ENCODE measurements around the gene PSKH1. TPM values are rescaled to one million over a fixed set of nuclear protein-coding genes. Genes with fewer than 3 reads are reported as not detected.

PSKH1 gene
- polyA plus RNA-seq, 4 donors = 13.8 to 29.2 (median 23.6) TPM

GRCh38 chr16:67885545-67885944 is 7.5 kb upstream of the PSKH1 start:
- FAIRE-seq = no peak
- no peak for DNase-seq
- Histone ChIP-seq H3K9me3 (ENCODE audit: control insufficient read depth in 2 of 2, insufficient read depth in 1 of 2, low read depth in 1 of 2, low read length in 1 of 2) (no peaks in the 10 kb centered on the region), H3K4me3 (ENCODE audit: low read depth in 1 of 3, low read length in 3 of 3) (no peak overlapping the region), H3K4me1 (ENCODE audit: control insufficient read depth in 3 of 3, insufficient read depth in 2 of 3, low read depth in 1 of 3, low read length in 2 of 3) (peaks cover 0 to 24% (median 0%) of the 10 kb centered on the region in 3 donors), H3K27me3 (ENCODE audit: control insufficient read depth in 3 of 3, insufficient read depth in 3 of 3, low read length in 3 of 3) (no peaks in the 10 kb centered on the region), H3K27ac (ENCODE audit: low read depth in 1 of 3, low read length in 2 of 3) (no peak overlapping the region), H3K36me3 (ENCODE audit: control insufficient read depth in 3 of 3, insufficient read depth in 2 of 3, low read depth in 1 of 3, low read length in 3 of 3) (peaks cover 8 to 70% (median 21%) of the 10 kb centered on the region in 3 donors)
- 94 to 98% (median 96%) methylated on average over 10 to 12 of the region's 12 CpGs for WGBS, 3 donors

GRCh38 chr16:67885976-67886375 is 7.1 kb upstream of the PSKH1 start:
- Histone ChIP-seq H3K4me1 (ENCODE audit: control insufficient read depth in 3 of 3, insufficient read depth in 2 of 3, low read depth in 1 of 3, low read length in 2 of 3) (peaks cover 0 to 24% (median 0%) of the 10 kb centered on the region in 3 donors), H3K27me3 (ENCODE audit: control insufficient read depth in 3 of 3, insufficient read depth in 3 of 3, low read length in 3 of 3) (no peaks in the 10 kb centered on the region), H3K9me3 (ENCODE audit: control insufficient read depth in 2 of 2, insufficient read depth in 1 of 2, low read depth in 1 of 2, low read length in 1 of 2) (no peaks in the 10 kb centered on the region), H3K4me3 (ENCODE audit: low read depth in 1 of 3, low read length in 3 of 3) (no peak overlapping the region), H3K27ac (ENCODE audit: low read depth in 1 of 3, low read length in 2 of 3) (no peak overlapping the region), H3K36me3 (ENCODE audit: control insufficient read depth in 3 of 3, insufficient read depth in 2 of 3, low read depth in 1 of 3, low read length in 3 of 3) (peaks cover 8 to 66% (median 18%) of the 10 kb centered on the region in 3 donors)
- WGBS, 3 donors = 94 to 97% (median 94%) methylated on average over 19 of the region's 19 CpGs
- FAIRE-seq (no peak), DNase-seq (no peak)

GRCh38 chr16:67886387-67886786 is 6.7 kb upstream of the PSKH1 start:
- no peaks in the 10 kb centered on the region for H3K9me3 ChIP-seq (ENCODE audit: control insufficient read depth in 2 of 2, insufficient read depth in 1 of 2, low read depth in 1 of 2, low read length in 1 of 2)
- no peaks in the 10 kb centered on the region for H3K27me3 ChIP-seq (ENCODE audit: control insufficient read depth in 3 of 3, insufficient read depth in 3 of 3, low read length in 3 of 3)

GRCh38 chr16:67888331-67888730 is 4.7 kb upstream of the PSKH1 start:
- no peak overlapping the region for H3K27ac ChIP-seq (ENCODE audit: low read depth in 1 of 3, low read length in 2 of 3)
- H3K4me3 ChIP-seq (ENCODE audit: low read depth in 1 of 3, low read length in 3 of 3) = no peak overlapping the region
- DNase-seq (no peak), FAIRE-seq (no peak)
- H3K9me3 ChIP-seq (ENCODE audit: control insufficient read depth in 2 of 2, insufficient read depth in 1 of 2, low read depth in 1 of 2, low read length in 1 of 2) = no peaks in the 10 kb centered on the region
- WGBS, 3 donors = 87 to 91% (median 88%) methylated on average over 3 of the region's 3 CpGs
- peaks cover 0 to 8% (median 0%) of the 10 kb centered on the region in 3 donors for H3K4me1 ChIP-seq (ENCODE audit: control insufficient read depth in 3 of 3, insufficient read depth in 2 of 3, low read depth in 1 of 3, low read length in 2 of 3)
- no peaks in the 10 kb centered on the region for H3K27me3 ChIP-seq (ENCODE audit: control insufficient read depth in 3 of 3, insufficient read depth in 3 of 3, low read length in 3 of 3)
- peaks cover 0 to 42% (median 2%) of the 10 kb centered on the region in 3 donors for H3K36me3 ChIP-seq (ENCODE audit: control insufficient read depth in 3 of 3, insufficient read depth in 2 of 3, low read depth in 1 of 3, low read length in 3 of 3)

More at GRCh38 chr16:67886387-67886786, 6.7 kb upstream of the PSKH1 start:
- no peak for DNase-seq
- no peak overlapping the region for H3K27ac ChIP-seq (ENCODE audit: low read depth in 1 of 3, low read length in 2 of 3)
- no peak for FAIRE-seq
- peaks cover 0 to 24% (median 0%) of the 10 kb centered on the region in 3 donors for H3K4me1 ChIP-seq (ENCODE audit: control insufficient read depth in 3 of 3, insufficient read depth in 2 of 3, low read depth in 1 of 3, low read length in 2 of 3)
- 90 to 96% (median 94%) methylated on average over 5 of the region's 5 CpGs for WGBS, 3 donors
- H3K4me3 ChIP-seq (ENCODE audit: low read depth in 1 of 3, low read length in 3 of 3) = no peak overlapping the region
- H3K36me3 ChIP-seq (ENCODE audit: control insufficient read depth in 3 of 3, insufficient read depth in 2 of 3, low read depth in 1 of 3, low read length in 3 of 3) = peaks cover 8 to 62% (median 15%) of the 10 kb centered on the region in 3 donors

- DNase-seq (no peak), FAIRE-seq (no peak)
- Histone ChIP-seq H3K4me1 (ENCODE audit: control insufficient read depth in 3 of 3, insufficient read depth in 2 of 3, low read depth in 1 of 3, low read length in 2 of 3) (peaks cover 2 to 9% (median 8%) of the 10 kb centered on the region in 3 donors), H3K27me3 (ENCODE audit: control insufficient read depth in 3 of 3, insufficient read depth in 3 of 3, low read length in 3 of 3) (no peaks in the 10 kb centered on the region), H3K4me3 (ENCODE audit: low read depth in 1 of 3, low read length in 3 of 3) (peak overlapping the region in 1 of 3 donors; percentile 36), H3K36me3 (ENCODE audit: control insufficient read depth in 3 of 3, insufficient read depth in 2 of 3, low read depth in 1 of 3, low read length in 3 of 3) (peaks cover 0 to 6% (median 0%) of the 10 kb centered on the region in 3 donors), H3K27ac (ENCODE audit: low read depth in 1 of 3, low read length in 2 of 3) (peak overlapping the region in 1 of 3 donors; percentile 55), H3K9me3 (ENCODE audit: control insufficient read depth in 2 of 2, insufficient read depth in 1 of 2, low read depth in 1 of 2, low read length in 1 of 2) (no peaks in the 10 kb centered on the region)
- 44 to 59% (median 57%) methylated on average over 5 of the region's 5 CpGs for WGBS, 3 donors
Observed at GRCh38 chr16:67892375-67892774, 679 bp upstream of the PSKH1 start.

- H3K36me3 ChIP-seq (ENCODE audit: control insufficient read depth in 3 of 3, insufficient read depth in 2 of 3, low read depth in 1 of 3, low read length in 3 of 3) = peaks cover 0 to 10% (median 0%) of the 10 kb centered on the region in 3 donors
- peak overlapping the region; percentile 95 to 99 (median 96) for H3K27ac ChIP-seq (ENCODE audit: low read depth in 1 of 3, low read length in 2 of 3)
- no peaks in the 10 kb centered on the region for H3K9me3 ChIP-seq (ENCODE audit: control insufficient read depth in 2 of 2, insufficient read depth in 1 of 2, low read depth in 1 of 2, low read length in 1 of 2)
- H3K4me3 ChIP-seq (ENCODE audit: low read depth in 1 of 3, low read length in 3 of 3) = peak overlapping the region; percentile 81 to 94 (median 86)
- no peak for FAIRE-seq
- DNase-seq = peak; percentile 76 to 79
- H3K4me1 ChIP-seq (ENCODE audit: control insufficient read depth in 3 of 3, insufficient read depth in 2 of 3, low read depth in 1 of 3, low read length in 2 of 3) = peaks cover 4 to 9% (median 9%) of the 10 kb centered on the region in 3 donors
- 7 to 18% (median 11%) methylated on average over 14 of the region's 14 CpGs for WGBS, 3 donors
- H3K27me3 ChIP-seq (ENCODE audit: control insufficient read depth in 3 of 3, insufficient read depth in 3 of 3, low read length in 3 of 3) = no peaks in the 10 kb centered on the region
Observed at GRCh38 chr16:67893743-67894399, 817 bp downstream of the PSKH1 start.

- peaks cover 0 to 24% (median 0%) of the 10 kb centered on the region in 3 donors for H3K36me3 ChIP-seq (ENCODE audit: control insufficient read depth in 3 of 3, insufficient read depth in 2 of 3, low read depth in 1 of 3, low read length in 3 of 3)
- no peaks in the 10 kb centered on the region for H3K27me3 ChIP-seq (ENCODE audit: control insufficient read depth in 3 of 3, insufficient read depth in 3 of 3, low read length in 3 of 3)
- DNase-seq (no peak), FAIRE-seq (no peak)
- H3K27ac ChIP-seq (ENCODE audit: low read depth in 1 of 3, low read length in 2 of 3) = no peak overlapping the region
- H3K4me3 ChIP-seq (ENCODE audit: low read depth in 1 of 3, low read length in 3 of 3) = no peak overlapping the region
- peaks cover 4 to 9% (median 9%) of the 10 kb centered on the region in 3 donors for H3K4me1 ChIP-seq (ENCODE audit: control insufficient read depth in 3 of 3, insufficient read depth in 2 of 3, low read depth in 1 of 3, low read length in 2 of 3)
- 74 to 86% (median 76%) methylated on average over 3 of the region's 3 CpGs for WGBS, 3 donors
- no peaks in the 10 kb centered on the region for H3K9me3 ChIP-seq (ENCODE audit: control insufficient read depth in 2 of 2, insufficient read depth in 1 of 2, low read depth in 1 of 2, low read length in 1 of 2)
Observed at GRCh38 chr16:67897231-67897630, 4.2 kb downstream of the PSKH1 start.

GRCh38 chr16:67901734-67902133 is 8.7 kb downstream of the PSKH1 start:
- 48 to 81% (median 66%) methylated on average over 5 of the region's 5 CpGs for WGBS, 3 donors

More at GRCh38 chr16:67901734-67902133, 8.7 kb downstream of the PSKH1 start:
- FAIRE-seq (no peak), DNase-seq (peak in 1 of 2 donors; percentile 30)
- peaks cover 0 to 41% (median 0%) of the 10 kb centered on the region in 3 donors for H3K36me3 ChIP-seq (ENCODE audit: control insufficient read depth in 3 of 3, insufficient read depth in 2 of 3, low read depth in 1 of 3, low read length in 3 of 3)
- no peaks in the 10 kb centered on the region for H3K27me3 ChIP-seq (ENCODE audit: control insufficient read depth in 3 of 3, insufficient read depth in 3 of 3, low read length in 3 of 3)
- no peaks in the 10 kb centered on the region for H3K9me3 ChIP-seq (ENCODE audit: control insufficient read depth in 2 of 2, insufficient read depth in 1 of 2, low read depth in 1 of 2, low read length in 1 of 2)
- H3K4me1 ChIP-seq (ENCODE audit: control insufficient read depth in 3 of 3, insufficient read depth in 2 of 3, low read depth in 1 of 3, low read length in 2 of 3) = peaks cover 0 to 5% (median 4%) of the 10 kb centered on the region in 3 donors
- H3K27ac ChIP-seq (ENCODE audit: low read depth in 1 of 3, low read length in 2 of 3) = no peak overlapping the region
- no peak overlapping the region for H3K4me3 ChIP-seq (ENCODE audit: low read depth in 1 of 3, low read length in 3 of 3)

All from small intestine (tissue), 7 donors.